GM23248 (cell line): ENCODE results near the gene HAGHL. TPM values are rescaled to one million over a fixed set of nuclear protein-coding genes. Genes with fewer than 3 reads are reported as not detected.

Experiments
- DNase-seq: peaks from one replicate; pipeline ENCODE4 v3.0.0-alpha.2; 2015
- H2AFZ ChIP-seq: fragments of 200-600 bp; sonication (generic); 2 replicates; pipeline ENCODE4 v1.6.1; 2016; ENCODE audit warnings: antibody characterized with exemption
- H3F3A ChIP-seq: fragments of 200-600 bp; sonication (generic); 2 replicates; pipeline ENCODE4 v1.6.1; 2016; ENCODE audit warnings: mild to moderate bottlenecking, antibody characterized with exemption, mixed run types; ENCODE audit not compliant: insufficient read depth
- H3K27ac ChIP-seq: fragments of 200-600 bp; sonication (generic); 2 replicates; pipeline ENCODE4 v1.5.1; 2016; ENCODE audit warnings: mild to moderate bottlenecking
- H3K27me3 ChIP-seq: fragments of 200-600 bp; sonication (generic); replicated peaks from 2 replicates; pipeline ENCODE4 v1.6.1; 2016; ENCODE audit warnings: mild to moderate bottlenecking; ENCODE audit not compliant: insufficient read depth
- H3K36me3 ChIP-seq: fragments of 200-600 bp; sonication (generic); 2 replicates; pipeline ENCODE4 v1.6.1; 2016; ENCODE audit warnings: low read depth, mild to moderate bottlenecking
- H3K4me1 ChIP-seq: fragments of 200-600 bp; sonication (generic); 2 replicates; pipeline ENCODE4 v1.6.1; 2016; ENCODE audit warnings: mild to moderate bottlenecking; ENCODE audit not compliant: insufficient read depth
- H3K4me2 ChIP-seq: fragments of 200-600 bp; sonication (generic); one replicate; pipeline ENCODE4 v1.6.1; 2016; ENCODE audit warnings: mild to moderate bottlenecking; ENCODE audit not compliant: unreplicated experiment
- H3K4me3 ChIP-seq: fragments of 200-600 bp; sonication (generic); 2 replicates; pipeline ENCODE4 v1.5.1; 2016; ENCODE audit warnings: mild to moderate bottlenecking
- H3K79me2 ChIP-seq: fragments of 200-600 bp; sonication (generic); 2 replicates; pipeline ENCODE4 v1.6.1; 2016; ENCODE audit warnings: mild to moderate bottlenecking; ENCODE audit not compliant: insufficient read depth
- H3K9ac ChIP-seq: fragments of 200-600 bp; sonication (generic); 2 replicates; pipeline ENCODE4 v1.6.1; 2016; ENCODE audit warnings: mild to moderate bottlenecking
- H3K9me2 ChIP-seq: fragments of 200-600 bp; sonication (generic); 2 replicates; pipeline ENCODE4 v1.6.1; 2016; ENCODE audit warnings: mixed run types, mild to moderate bottlenecking, moderate library complexity; ENCODE audit not compliant: insufficient read depth
- H3K9me3 ChIP-seq: fragments of 200-600 bp; sonication (generic); one replicate; pipeline ENCODE4 v1.6.1; 2017; ENCODE audit warnings: low read depth
- H4K20me1 ChIP-seq: fragments of 200-600 bp; sonication (generic); 2 replicates; pipeline ENCODE4 v1.6.0; 2016; ENCODE audit not compliant: insufficient read depth
- EZH2 ChIP-seq: fragments of 200-600 bp; sonication (generic); IDR thresholded peaks from 2 replicates; pipeline ENCODE4 v1.6.1; 2018; ENCODE audit warnings: antibody characterized with exemption, mild to moderate bottlenecking; ENCODE audit not compliant: insufficient read depth, poor library complexity, severe bottlenecking
- EZH2phosphoT487 ChIP-seq: fragments of 200-600 bp; sonication (generic); IDR thresholded peaks from 2 replicates; pipeline ENCODE4 v1.6.1; 2018; ENCODE audit warnings: antibody characterized with exemption, moderate library complexity, mild to moderate bottlenecking, low read depth; ENCODE audit not compliant: insufficient read depth
- WGBS, 2 experiments: methylation state at CpG; one replicate each; pipeline ENCODE4 v1.1.6; 2015 to 2017; ENCODE audit warnings: low lambda C conversion rate in 2 of 2, low coverage in 1 of 2; ENCODE audit errors: missing lambda C conversion rate in 2 of 2; 5-methylcytosine and 5-hydroxymethylcytosine counted together
- in situ Hi-C: fragments of 300-500 bp; cut with MboI; formaldehyde crosslinking; loops from 2 replicates; pipeline ENCODE4 v1.15.0; 2020
- polyA plus RNA-seq: library from polyadenylated mRNA; unstranded; fragments of >200 nt; fragmentation: Nextera tagmentation; extraction: Ambion mirVana; gene quantifications from 2 replicates; pipeline ENCODE4 v1.2.1, GENCODE V29; 2016
- total RNA-seq: library from RNA; depleted of rRNA; stranded (reverse); fragments of >200 nt; shearing (Covaris generic); gene quantifications from 2 replicates; pipeline ENCODE4 v1.2.3, GENCODE V29; 2014; rRNA removed

The HAGHL gene, protein sequence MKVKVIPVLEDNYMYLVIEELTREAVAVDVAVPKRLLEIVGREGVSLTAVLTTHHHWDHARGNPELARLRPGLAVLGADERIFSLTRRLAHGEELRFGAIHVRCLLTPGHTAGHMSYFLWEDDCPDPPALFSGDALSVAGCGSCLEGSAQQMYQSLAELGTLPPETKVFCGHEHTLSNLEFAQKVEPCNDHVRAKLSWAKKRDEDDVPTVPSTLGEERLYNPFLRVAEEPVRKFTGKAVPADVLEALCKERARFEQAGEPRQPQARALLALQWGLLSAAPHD
- total RNA-seq (5.8 and 7.8 TPM in 2 replicates), polyA plus RNA-seq (10.8 and 64.8 TPM in 2 replicates)

DNA sequence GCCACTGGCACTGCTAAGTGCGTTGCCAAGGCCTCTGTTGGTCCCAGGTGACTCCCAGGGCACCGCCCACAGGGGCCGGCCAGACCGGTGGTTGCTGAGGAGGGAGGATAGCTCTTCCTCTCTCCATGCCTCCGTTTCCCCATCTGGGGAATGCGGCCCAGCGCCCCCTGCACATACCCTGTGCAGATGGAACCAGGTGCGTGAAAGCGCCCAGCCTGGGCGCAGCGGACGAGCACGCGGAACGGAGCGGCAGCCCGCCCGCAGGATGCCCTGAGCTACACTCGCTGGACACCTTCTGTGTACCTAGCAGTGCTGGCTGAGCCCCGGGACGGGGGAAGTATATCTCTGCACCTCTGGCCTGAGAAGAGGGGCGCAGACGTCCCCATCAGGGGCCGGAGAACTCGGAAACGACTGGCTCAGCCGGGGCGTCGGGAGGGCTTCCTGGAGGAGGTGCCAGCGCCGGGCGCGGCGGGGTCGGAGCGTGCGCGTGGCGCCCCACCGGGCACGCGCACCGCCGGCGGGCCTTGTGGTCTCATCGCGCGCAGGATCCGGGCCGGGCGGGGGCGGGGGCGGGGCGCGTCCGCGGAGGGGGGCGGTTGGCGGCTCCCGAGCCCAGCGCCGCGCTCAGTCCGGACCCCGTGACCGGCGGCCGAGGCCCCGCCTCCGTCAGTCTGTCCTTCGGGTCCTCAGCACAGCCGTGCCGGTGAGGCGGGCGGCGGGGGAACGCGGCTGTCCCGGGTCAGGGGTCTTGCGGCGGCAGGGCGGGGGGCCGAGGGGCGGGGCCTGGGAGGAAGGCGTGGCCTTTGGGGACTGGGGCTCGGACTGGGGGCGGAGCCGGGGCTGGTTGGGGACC is at the start of gene HAGHL, which contains the start of gene CCDC78:
Gene HAGHL (plus strand): TSS at position 669 of the 853 bp plus-strand sequence. CDS start 404 bp downstream, outside the sequence.
Gene CCDC78 (minus strand): TSS at position 6 of the 853 bp plus-strand sequence. CDS start 76 bp downstream, outside the sequence.
- peak within 1 kb of the TSS; percentile 36 for H2AFZ ChIP-seq
- no peaks in the 10 kb centered on the region for H3K9me2 ChIP-seq
- WGBS, 2 experiments = 2 to 3% methylated on average over 51 to 65 of the region's 88 CpGs
- peak within 1 kb of the TSS; percentile 72 for H3K4me3 ChIP-seq
- no peaks in the 10 kb centered on the region for H3K36me3 ChIP-seq
- no peaks in the 10 kb centered on the region for H3K4me1 ChIP-seq
- in situ Hi-C loops = no loop called here
- H4K20me1 ChIP-seq = no peaks in the 10 kb centered on the region
- DNase-seq = peak; percentile 63
- TF ChIP-seq EZH2phosphoT487 (no peak), EZH2 (no peak)
- H3K9ac ChIP-seq = peak within 1 kb of the TSS; percentile 71
- H3K79me2 ChIP-seq = no peaks in the 10 kb centered on the region
- H3K9me3 ChIP-seq = no peaks in the 10 kb centered on the region
- H3K27ac ChIP-seq = no peak within 1 kb of the TSS
- peak within 1 kb of the TSS; percentile 83 for H3K4me2 ChIP-seq
- no peaks in the 10 kb centered on the region for H3F3A ChIP-seq
- no peaks in the 10 kb centered on the region for H3K27me3 ChIP-seq

DNA sequence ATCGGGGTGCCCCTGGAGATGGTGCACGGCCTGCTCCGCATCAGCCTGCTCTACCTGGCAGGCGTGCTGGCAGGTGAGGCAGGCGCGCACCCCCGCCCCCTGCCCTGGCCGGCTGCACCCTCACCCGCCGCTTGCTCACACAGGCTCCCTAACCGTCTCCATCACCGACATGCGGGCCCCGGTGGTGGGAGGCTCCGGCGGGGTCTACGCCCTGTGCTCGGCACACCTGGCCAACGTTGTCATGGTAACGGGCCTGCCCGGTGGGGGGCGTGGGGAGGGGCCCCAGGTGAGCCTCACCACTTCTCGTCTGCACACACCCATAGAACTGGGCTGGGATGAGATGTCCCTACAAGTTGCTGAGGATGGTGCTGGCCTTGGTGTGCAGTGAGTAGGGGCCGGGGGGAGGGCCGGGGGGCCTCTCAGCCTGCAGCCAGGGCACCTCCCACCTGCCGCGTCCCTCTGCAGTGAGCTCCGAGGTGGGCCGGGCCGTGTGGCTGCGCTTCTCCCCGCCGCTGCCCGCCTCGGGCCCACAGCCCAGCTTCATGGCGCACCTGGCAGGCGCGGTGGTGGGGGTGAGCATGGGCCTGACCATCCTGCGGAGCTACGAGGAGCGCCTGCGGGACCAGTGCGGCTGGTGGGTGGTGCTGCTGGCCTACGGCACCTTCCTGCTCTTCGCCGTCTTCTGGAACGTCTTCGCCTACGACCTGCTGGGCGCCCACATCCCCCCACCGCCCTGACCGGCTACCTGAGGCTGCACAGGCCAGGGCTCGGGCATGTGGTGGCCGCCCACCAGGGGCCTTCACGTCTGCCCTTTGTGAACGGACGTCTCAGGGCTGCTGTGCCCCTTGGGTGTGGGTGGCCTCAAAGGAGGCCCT is 49.4 kb upstream of the HAGHL start:
- WGBS, 2 experiments = 53 to 64% methylated on average over 43 to 45 of the region's 57 CpGs
- in situ Hi-C loops = no loop called here

DNA sequence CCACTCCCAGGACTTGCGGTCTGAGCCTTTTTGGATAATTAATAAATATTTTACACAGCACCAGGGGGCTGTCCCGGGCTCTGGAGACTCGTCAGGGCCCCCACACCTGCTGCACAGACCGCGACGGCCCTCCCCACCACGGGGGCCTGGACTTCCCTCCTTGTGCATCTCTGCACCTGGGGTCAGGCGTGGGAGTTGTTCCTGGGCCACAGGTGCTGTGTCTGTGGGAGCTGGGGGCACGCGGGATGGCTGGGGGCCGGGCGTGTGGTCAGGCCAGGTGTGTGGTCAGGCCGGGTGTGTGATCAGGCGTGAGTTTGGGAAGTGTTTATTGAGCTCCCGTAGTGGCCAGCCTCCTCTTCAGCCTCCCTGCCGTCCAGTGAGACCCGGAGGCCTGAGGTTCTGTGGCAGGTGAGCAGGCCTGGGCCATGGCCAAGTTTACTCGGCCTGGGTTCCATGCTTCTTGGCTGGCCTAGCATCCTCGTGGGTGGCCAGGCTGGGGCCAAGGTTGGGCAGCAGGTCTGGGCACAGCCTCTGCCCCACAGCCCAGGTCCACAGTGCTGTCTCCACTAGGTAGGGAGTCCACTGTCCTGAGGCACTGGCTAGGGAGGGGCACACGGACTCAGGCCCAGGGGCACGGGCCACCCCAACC is 48.6 kb upstream of the HAGHL start:
- in situ Hi-C loops = no loop called here
- peaks cover 11% of the 10 kb centered on the region; the same call in 1 of the 2 replicates for H3K36me3 ChIP-seq
- no peak for DNase-seq
- 63 to 65% methylated on average over 19 to 21 of the region's 21 CpGs for WGBS, 2 experiments
- no peak overlapping the region for H3K4me2 ChIP-seq
- TF ChIP-seq EZH2phosphoT487 = no peak
- H3K79me2 ChIP-seq = peaks cover 27% of the 10 kb centered on the region
- no peaks in the 10 kb centered on the region for H3K9me2 ChIP-seq
- peaks cover 15% of the 10 kb centered on the region; the same call in 1 of the 2 replicates for H3F3A ChIP-seq
- no peaks in the 10 kb centered on the region for H3K27me3 ChIP-seq
- no peaks in the 10 kb centered on the region for H3K9me3 ChIP-seq
- no peak overlapping the region for H2AFZ ChIP-seq
- no peak overlapping the region for H3K27ac ChIP-seq
- H3K4me3 ChIP-seq = no peak overlapping the region
- no peak overlapping the region for H3K9ac ChIP-seq
- H4K20me1 ChIP-seq = no peaks in the 10 kb centered on the region
- peaks cover 14% of the 10 kb centered on the region for H3K4me1 ChIP-seq

More for the DNA sequence above, 49.4 kb upstream of the HAGHL start:
- H3K4me3 ChIP-seq = no peak overlapping the region
- no peaks in the 10 kb centered on the region for H3K9me3 ChIP-seq
- no peak overlapping the region for H2AFZ ChIP-seq
- no peak for DNase-seq
- H3K4me2 ChIP-seq = no peak overlapping the region
- no peaks in the 10 kb centered on the region for H3K27me3 ChIP-seq
- H3K9ac ChIP-seq = no peak overlapping the region
- peaks cover 10% of the 10 kb centered on the region for H3K4me1 ChIP-seq
- TF ChIP-seq EZH2 = no peak
- TF ChIP-seq EZH2phosphoT487 = no peak
- peaks cover 13% of the 10 kb centered on the region; the same call in 1 of the 2 replicates for H3F3A ChIP-seq
- H3K36me3 ChIP-seq = peaks cover 10% of the 10 kb centered on the region; the same call in 1 of the 2 replicates
- peaks cover 19% of the 10 kb centered on the region for H3K79me2 ChIP-seq
- no peaks in the 10 kb centered on the region for H4K20me1 ChIP-seq
- no peak overlapping the region for H3K27ac ChIP-seq
- H3K9me2 ChIP-seq = no peaks in the 10 kb centered on the region
